Liver (tissue), 9 donors: ENCODE data around the gene TMPRSS2. TPM values are rescaled to one million over a fixed set of nuclear protein-coding genes. Genes with fewer than 3 reads are reported as not detected.
A peak's percentile ranks its signal among the peaks of the same experiment; 100 is the strongest.

Experiments used
- DNase-seq: peaks from one replicate; pipeline ENCODE4 v3.0.0-alpha.2; 2017; ENCODE audit warnings: low spot score
- H3K27ac ChIP-seq, 2 donors: one replicate each; pipeline ENCODE4 v1.7.0; 2013; ENCODE audit warnings: inconsistent platforms in 2 of 2, low read length in 2 of 2, control low read depth in 1 of 2, low read depth in 1 of 2, mild to moderate bottlenecking in 1 of 2
- H3K27me3 ChIP-seq, 4 donors: one replicate each; pipeline versions ENCODE4 v1.6.1 to v1.7.0; 2013; ENCODE audit warnings: low read length in 3 of 4, inconsistent platforms in 1 of 4, mild to moderate bottlenecking in 1 of 4, moderate library complexity in 1 of 4; ENCODE audit not compliant: control insufficient read depth in 4 of 4, insufficient read depth in 4 of 4
- H3K36me3 ChIP-seq, 4 donors: one replicate each; pipeline versions ENCODE4 v1.6.1 to v1.7.0; 2013; ENCODE audit warnings: low read length in 3 of 4, mild to moderate bottlenecking in 3 of 4, low read depth in 1 of 4, moderate library complexity in 1 of 4; ENCODE audit not compliant: control insufficient read depth in 4 of 4, insufficient read depth in 3 of 4
- H3K4me1 ChIP-seq, 4 donors: one replicate each; pipeline versions ENCODE4 v1.6.1 to v1.7.0; 2013; ENCODE audit warnings: low read length in 3 of 4, mild to moderate bottlenecking in 3 of 4, moderate library complexity in 1 of 4; ENCODE audit not compliant: control insufficient read depth in 4 of 4, insufficient read depth in 4 of 4
- H3K4me3 ChIP-seq, 3 donors: one replicate each; pipeline versions ENCODE4 v1.6.1 to v1.7.0; 2013; ENCODE audit warnings: low read length in 3 of 3, control low read depth in 1 of 3, low read depth in 1 of 3, mild to moderate bottlenecking in 1 of 3
- H3K9ac ChIP-seq, 2 donors: one replicate each; pipeline ENCODE4 v1.7.0; 2013; ENCODE audit warnings: low read length in 2 of 2, mild to moderate bottlenecking in 2 of 2, moderate library complexity in 2 of 2, control low read depth in 1 of 2, low read depth in 1 of 2
- H3K9me3 ChIP-seq, 4 donors: one replicate each; pipeline versions ENCODE4 v1.6.1 to v1.7.0; 2013; ENCODE audit warnings: low read length in 3 of 4; ENCODE audit not compliant: control insufficient read depth in 4 of 4
- ATF3 ChIP-seq: IDR thresholded peaks from 2 replicates; pipeline ENCODE4 v1.6.1; 2016; ENCODE audit warnings: antibody characterized with exemption
- CTCF ChIP-seq: fragments of 150-350 bp; IDR thresholded peaks from 2 replicates; pipeline ENCODE4 v1.5.1; 2017; ENCODE audit warnings: improper control_type of control experiment, low read depth, low read length; ENCODE audit not compliant: missing input control
- EGR1 ChIP-seq, 2 donors: IDR thresholded peaks; 2 replicates each; pipeline ENCODE4 v1.6.1; 2016 to 2018; ENCODE audit warnings: antibody characterized with exemption in 2 of 2, low read depth in 2 of 2
- FOXA1 ChIP-seq: IDR thresholded peaks from 2 replicates; pipeline ENCODE4 v1.6.1; 2016; ENCODE audit warnings: antibody characterized with exemption
- FOXA2 ChIP-seq: IDR thresholded peaks from 2 replicates; pipeline ENCODE4 v1.6.1; 2016; ENCODE audit warnings: antibody characterized with exemption
- GABPA ChIP-seq, 2 donors: IDR thresholded peaks in 1 of 2; conservative IDR thresholded peaks in 1 of 2; 2 replicates each; pipeline ENCODE4 v1.6.1; 2016; ENCODE audit warnings: antibody characterized with exemption in 2 of 2, mild to moderate bottlenecking in 1 of 2, moderate library complexity in 1 of 2
- HNF4A ChIP-seq, 2 donors: conservative IDR thresholded peaks; 2 replicates each; pipeline ENCODE4 v1.6.1; 2016; ENCODE audit warnings: antibody characterized with exemption in 2 of 2, mild to moderate bottlenecking in 2 of 2
- HNF4G ChIP-seq: IDR thresholded peaks from 2 replicates; pipeline ENCODE4 v1.6.1; 2016; ENCODE audit warnings: antibody characterized with exemption
- JUND ChIP-seq, 2 donors: IDR thresholded peaks; 2 replicates each; pipeline ENCODE4 v1.6.1; 2016; ENCODE audit warnings: antibody characterized with exemption in 2 of 2
- MAX ChIP-seq: IDR thresholded peaks from 2 replicates; pipeline ENCODE4 v1.6.1; 2016; ENCODE audit warnings: antibody characterized with exemption
- NR2F2 ChIP-seq: IDR thresholded peaks from 2 replicates; pipeline ENCODE4 v1.6.1; 2016; ENCODE audit warnings: antibody characterized with exemption
- RAD21 ChIP-seq, 2 donors: IDR thresholded peaks; 2 replicates each; pipeline ENCODE4 v1.6.1; 2016; ENCODE audit warnings: antibody characterized with exemption in 2 of 2, mild to moderate bottlenecking in 2 of 2
- REST ChIP-seq: IDR thresholded peaks from 2 replicates; pipeline ENCODE4 v1.6.1; 2016; ENCODE audit warnings: antibody characterized with exemption, mild to moderate bottlenecking
- RXRA ChIP-seq, 2 donors: IDR thresholded peaks; 2 replicates each; pipeline ENCODE4 v1.6.1; 2017 to 2018; ENCODE audit warnings: antibody characterized with exemption in 2 of 2, mild to moderate bottlenecking in 1 of 2
- SP1 ChIP-seq: IDR thresholded peaks from 2 replicates; pipeline ENCODE4 v1.6.1; 2018; ENCODE audit warnings: antibody characterized with exemption, mild to moderate bottlenecking
- TAF1 ChIP-seq: conservative IDR thresholded peaks from 2 replicates; pipeline ENCODE4 v1.6.1; 2016; ENCODE audit warnings: antibody characterized with exemption, mild to moderate bottlenecking
- YY1 ChIP-seq: IDR thresholded peaks from 2 replicates; pipeline ENCODE4 v1.6.1; 2016; ENCODE audit warnings: antibody characterized with exemption, mild to moderate bottlenecking
- ZBTB33 ChIP-seq: IDR thresholded peaks from 2 replicates; pipeline ENCODE4 v1.6.1; 2016; ENCODE audit warnings: antibody characterized with exemption
- WGBS: extraction: QIAGEN DNeasy Blood & Tissue Kit; methylation state at CpG from one replicate; pipeline ENCODE4 v1.1.7; 2013; 5-methylcytosine and 5-hydroxymethylcytosine counted together
- polyA plus RNA-seq, 2 donors: library from polyadenylated mRNA; stranded (reverse) in 1 of 2; unstranded in 1 of 2; fragments of 200-250 nt in 1 of 2; fragments of >200 nt in 1 of 2; fragmentation: Nextera tagmentation in 1 of 2; extraction: Ambion mirVana in 1 of 2; gene quantifications; one replicate each; pipeline versions ENCODE4 v1.2.1 to v1.2.3, GENCODE V29; 2013 to 2015
- total RNA-seq, 2 donors: library from RNA; depleted of rRNA; stranded (reverse); fragments of >200 nt; gene quantifications; one replicate each; pipeline ENCODE4 v1.2.3, GENCODE V29; 2014
- donor health status: healthy.
- donor health status: healthy.
- donor health status: healthy.
- donor health status: healthy.
- donor health status: healthy.

Gene TMPRSS2
- total and polyA plus RNA-seq, 4 donors: 0.14 to 32.0 (median 11.4) TPM

GRCh38 chr21:41500363-41500762 lies 7.6 kb downstream of the TMPRSS2 start:
- H3K4me3 ChIP-seq: no peak overlapping the region
- peak overlapping the region; percentile 79 to 80 for H3K27ac ChIP-seq
- H3K9ac ChIP-seq: peak overlapping the region; percentile 34 to 54
- peaks cover 0 to 3% (median 0%) of the 10 kb centered on the region in 4 donors for H3K36me3 ChIP-seq
- no peaks in the 10 kb centered on the region for H3K9me3 ChIP-seq
- peaks cover 14 to 37% (median 23%) of the 10 kb centered on the region in 4 donors for H3K4me1 ChIP-seq
- 70% methylated on average over 6 of the region's 6 CpGs for WGBS
- DNase-seq: no peak
- H3K27me3 ChIP-seq: no peaks in the 10 kb centered on the region
- TF ChIP-seq GABPA (IDR thresholded peaks at IDR 0.05 in 1 of 2, conservative IDR thresholded peaks at IDR 0.05 in 1 of 2) (no peak), ATF3 (no peak), MAX (no peak), TAF1 (no peak), FOXA2 (no peak), CTCF (no peak)

- DNase-seq: no peak
- no peak overlapping the region for H3K9ac ChIP-seq
- no peaks in the 10 kb centered on the region for H3K27me3 ChIP-seq
- no peak for TF ChIP-seq MAX
- peak; percentile 31 to 39 for TF ChIP-seq RXRA (IDR thresholded peaks at IDR 0.05)
- no peak for TF ChIP-seq NR2F2
- no peak for TF ChIP-seq CTCF
- TF ChIP-seq YY1: no peak
- TF ChIP-seq ATF3: no peak
- no peak for TF ChIP-seq TAF1
- TF ChIP-seq JUND (IDR thresholded peaks at IDR 0.05): no peak
- no peak for TF ChIP-seq ZBTB33
- TF ChIP-seq SP1: peak; percentile 16
- TF ChIP-seq REST: no peak
- peak in 1 of 2 donors; percentile 17 for TF ChIP-seq RAD21 (IDR thresholded peaks at IDR 0.05)
- no peak for TF ChIP-seq FOXA1
- peak; percentile 55 to 66 for TF ChIP-seq HNF4A (conservative IDR thresholded peaks at IDR 0.05)
- no peak for TF ChIP-seq EGR1 (IDR thresholded peaks at IDR 0.05; ENCODE audit: low read depth in 2 of 2)
- TF ChIP-seq HNF4G: no peak
- TF ChIP-seq GABPA (IDR thresholded peaks at IDR 0.05 in 1 of 2, conservative IDR thresholded peaks at IDR 0.05 in 1 of 2): no peak
- TF ChIP-seq FOXA2: no peak
- H3K9me3 ChIP-seq: no peaks in the 10 kb centered on the region
- H3K4me3 ChIP-seq: no peak overlapping the region
- H3K4me1 ChIP-seq: peaks cover 13 to 37% (median 22%) of the 10 kb centered on the region in 4 donors
- peaks cover 0 to 3% (median 0%) of the 10 kb centered on the region in 4 donors for H3K36me3 ChIP-seq
- WGBS: 32% methylated on average over 2 of the region's 2 CpGs
- peak overlapping the region; percentile 79 to 80 for H3K27ac ChIP-seq
These were observed 8.0 kb downstream of the TMPRSS2 start for GRCh38 chr21:41499920-41500319.
